SK-N-SH (cell line): ENCODE data around the gene ROM1.

Source experiments
- CHD2 ChIP-seq: fragments of 150-350 bp; IDR thresholded peaks from 2 replicates; pipeline ENCODE4 v1.6.1; 2018; ENCODE audit warnings: low read length; ENCODE audit not compliant: partially characterized antibody
- ELF1 ChIP-seq: IDR thresholded peaks from 2 replicates; pipeline ENCODE4 v1.4.0; 2012
- EZH2phosphoT487 ChIP-seq: fragments of 200-600 bp; sonication (generic); IDR thresholded peaks from 2 replicates; pipeline ENCODE4 v1.6.1; 2017; ENCODE audit warnings: low read depth, mixed run types, mild to moderate bottlenecking, antibody characterized with exemption, moderate library complexity, borderline replicate concordance
- FOXM1 ChIP-seq: IDR thresholded peaks from 2 replicates; pipeline ENCODE4 v1.4.0; 2012; ENCODE audit warnings: low read depth, mild to moderate bottlenecking
- GABPA ChIP-seq: IDR thresholded peaks from 2 replicates; pipeline ENCODE4 v1.4.0; 2012; ENCODE audit warnings: low read depth, mild to moderate bottlenecking
- MAX ChIP-seq: IDR thresholded peaks from 2 replicates; pipeline ENCODE4 v1.4.0; 2012; ENCODE audit warnings: low read depth
- NRF1 ChIP-seq: IDR thresholded peaks from 2 replicates; pipeline ENCODE4 v1.6.1; 2012; ENCODE audit warnings: low read depth, mild to moderate bottlenecking, low read length
- POLR2AphosphoS5 ChIP-seq: IDR thresholded peaks from 2 replicates; pipeline ENCODE4 v1.6.1; 2012; ENCODE audit warnings: low read depth, low read length
- RAD21 ChIP-seq: IDR thresholded peaks from 2 replicates; pipeline ENCODE4 v1.6.1; 2012; ENCODE audit warnings: mild to moderate bottlenecking, low read length
- RCOR1 ChIP-seq: fragments of 150-350 bp; IDR thresholded peaks from 2 replicates; pipeline ENCODE4 v1.6.1; 2017; ENCODE audit warnings: antibody characterized with exemption, low read length
- SIN3A ChIP-seq: IDR thresholded peaks from 2 replicates; pipeline ENCODE4 v1.6.1; 2012; ENCODE audit warnings: low read depth, mild to moderate bottlenecking, low read length, moderate library complexity, borderline replicate concordance
- TAF1 ChIP-seq: IDR thresholded peaks from 2 replicates; pipeline ENCODE4 v1.6.1; 2012; ENCODE audit warnings: low read depth, mild to moderate bottlenecking, low read length, moderate library complexity, borderline replicate concordance
- TF ChIP-seq, protein P1 (sequence below): fragments of 200-600 bp; sonication (generic); IDR thresholded peaks from 2 replicates; pipeline ENCODE4 v1.6.1; 2017; ENCODE audit warnings: antibody characterized with exemption, mild to moderate bottlenecking, moderate library complexity

DNA sequence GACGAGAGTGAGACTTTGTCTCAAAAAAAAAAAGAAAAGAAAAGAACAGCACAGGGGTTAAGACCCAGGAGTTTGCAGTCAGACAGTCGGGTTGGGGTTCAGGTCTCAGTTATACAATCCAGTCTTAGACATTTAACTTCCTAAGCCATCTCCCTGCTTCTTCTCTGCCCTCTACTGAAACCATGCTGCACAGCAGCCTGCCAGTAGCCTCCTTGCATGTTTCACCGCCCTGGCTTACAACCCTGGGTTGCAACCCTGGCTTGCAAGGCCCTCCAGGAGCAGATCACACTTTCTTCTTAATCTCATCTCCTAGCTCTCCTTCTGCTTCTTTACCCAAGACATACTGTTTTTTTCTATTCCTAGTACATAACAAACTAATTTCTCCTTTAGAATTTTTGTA is 14.7 kb downstream of the ROM1 start:
- TF ChIP-seq POLR2AphosphoS5 (no peak), NRF1 (no peak), SIN3A (no peak), MAX (no peak), CHD2 (no peak), ELF1 (no peak), RAD21 (0 out of 2 replicates have a peak, but pooled peaks have one; percentile 19), TAF1 (no peak), EZH2phosphoT487 (no peak), GABPA (no peak), FOXM1 (no peak), RCOR1 (no peak)
- TF ChIP-seq, protein P1, sequence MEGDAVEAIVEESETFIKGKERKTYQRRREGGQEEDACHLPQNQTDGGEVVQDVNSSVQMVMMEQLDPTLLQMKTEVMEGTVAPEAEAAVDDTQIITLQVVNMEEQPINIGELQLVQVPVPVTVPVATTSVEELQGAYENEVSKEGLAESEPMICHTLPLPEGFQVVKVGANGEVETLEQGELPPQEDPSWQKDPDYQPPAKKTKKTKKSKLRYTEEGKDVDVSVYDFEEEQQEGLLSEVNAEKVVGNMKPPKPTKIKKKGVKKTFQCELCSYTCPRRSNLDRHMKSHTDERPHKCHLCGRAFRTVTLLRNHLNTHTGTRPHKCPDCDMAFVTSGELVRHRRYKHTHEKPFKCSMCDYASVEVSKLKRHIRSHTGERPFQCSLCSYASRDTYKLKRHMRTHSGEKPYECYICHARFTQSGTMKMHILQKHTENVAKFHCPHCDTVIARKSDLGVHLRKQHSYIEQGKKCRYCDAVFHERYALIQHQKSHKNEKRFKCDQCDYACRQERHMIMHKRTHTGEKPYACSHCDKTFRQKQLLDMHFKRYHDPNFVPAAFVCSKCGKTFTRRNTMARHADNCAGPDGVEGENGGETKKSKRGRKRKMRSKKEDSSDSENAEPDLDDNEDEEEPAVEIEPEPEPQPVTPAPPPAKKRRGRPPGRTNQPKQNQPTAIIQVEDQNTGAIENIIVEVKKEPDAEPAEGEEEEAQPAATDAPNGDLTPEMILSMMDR = 0 out of 2 replicates have a peak, but pooled peaks have one; percentile 9
